Measurements from ENCODE around the gene CZIB. TPM values are rescaled to one million over a fixed set of nuclear protein-coding genes. Genes with fewer than 3 reads are reported as not detected.

Gene CZIB
- total and polyA plus RNA-seq, 2 of the 13 experiments (the other 11 are each of a cell fraction or from before 2014, with no cell fraction given), result 49.2 to 67.0 TPM

- TF ChIP-seq NFYB (CRISPR knock-in tag; IDR thresholded peaks at IDR 0.05) (peak; percentile 36; the same call in 1 of the 2 replicates), HOXA7 (CRISPR knock-in tag; IDR thresholded peaks at IDR 0.05) (no peak), ZMAT3 (CRISPR knock-in tag; conservative IDR thresholded peaks at IDR 0.05) (no peak), ZMYM3 (CRISPR knock-in tag; IDR thresholded peaks at IDR 0.05) (peak; percentile 67; the same call in 1 of the 2 replicates), KMT2A (CRISPR knock-in tag; IDR thresholded peaks at IDR 0.05) (peak; percentile 69; the same call in 1 of the 2 replicates), ARNT (IDR thresholded peaks at IDR 0.05) (no peak), ZKSCAN8 (CRISPR knock-in tag; IDR thresholded peaks at IDR 0.05; ENCODE audit: borderline replicate concordance) (peak; percentile 33; the same call in 1 of the 2 replicates), HOXA5 (CRISPR knock-in tag; IDR thresholded peaks at IDR 0.05) (peak; percentile 97), RARA (CRISPR knock-in tag; IDR thresholded peaks at IDR 0.05) (no peak; the same call in 1 of the 2 replicates), ZC3H4 (CRISPR knock-in tag; IDR thresholded peaks at IDR 0.05; ENCODE audit: borderline replicate concordance) (peak; percentile 80), CBX2 (IDR thresholded peaks at IDR 0.05; ENCODE audit: low read depth, low read length) (no peak), CBX2 (CRISPR knock-in tag; IDR thresholded peaks at IDR 0.05; ENCODE audit: low read depth) (0 out of 2 replicates have a peak, but pooled peaks have one; percentile 31), PAF1 (CRISPR knock-in tag; IDR thresholded peaks at IDR 0.05) (no peak), SMAD1 (CRISPR knock-in tag; IDR thresholded peaks at IDR 0.05; ENCODE audit: borderline replicate concordance, low read depth) (peak; percentile 72; the same call in 1 of the 2 replicates), ZNF430 (CRISPR knock-in tag; IDR thresholded peaks at IDR 0.05) (peak; percentile 93), ZNF510 (CRISPR knock-in tag; IDR thresholded peaks at IDR 0.05; ENCODE audit: low read depth) (peak; percentile 76; the same call in 1 of the 2 replicates), ZNF547 (CRISPR knock-in tag; IDR thresholded peaks at IDR 0.05) (peak; percentile 71), GTF2F1 (IDR thresholded peaks at IDR 0.05; ENCODE audit: low read length) (no peak), SOX6 (IDR thresholded peaks at IDR 0.05) (no peak), SOX6 (CRISPR knock-in tag; IDR thresholded peaks at IDR 0.05) (peak; percentile 78), ZNF17 (CRISPR knock-in tag; IDR thresholded peaks at IDR 0.05) (no peak), KLF15 (CRISPR knock-in tag; IDR thresholded peaks at IDR 0.05; ENCODE audit: borderline replicate concordance) (no peak), ZNF550 (CRISPR knock-in tag; IDR thresholded peaks at IDR 0.05; ENCODE audit: borderline replicate concordance) (peak; percentile 88; the same call in 1 of the 2 replicates), JUNB (CRISPR knock-in tag; IDR thresholded peaks at IDR 0.05; ENCODE audit: borderline replicate concordance) (no peak)
- TF ChIP-seq, protein P1, sequence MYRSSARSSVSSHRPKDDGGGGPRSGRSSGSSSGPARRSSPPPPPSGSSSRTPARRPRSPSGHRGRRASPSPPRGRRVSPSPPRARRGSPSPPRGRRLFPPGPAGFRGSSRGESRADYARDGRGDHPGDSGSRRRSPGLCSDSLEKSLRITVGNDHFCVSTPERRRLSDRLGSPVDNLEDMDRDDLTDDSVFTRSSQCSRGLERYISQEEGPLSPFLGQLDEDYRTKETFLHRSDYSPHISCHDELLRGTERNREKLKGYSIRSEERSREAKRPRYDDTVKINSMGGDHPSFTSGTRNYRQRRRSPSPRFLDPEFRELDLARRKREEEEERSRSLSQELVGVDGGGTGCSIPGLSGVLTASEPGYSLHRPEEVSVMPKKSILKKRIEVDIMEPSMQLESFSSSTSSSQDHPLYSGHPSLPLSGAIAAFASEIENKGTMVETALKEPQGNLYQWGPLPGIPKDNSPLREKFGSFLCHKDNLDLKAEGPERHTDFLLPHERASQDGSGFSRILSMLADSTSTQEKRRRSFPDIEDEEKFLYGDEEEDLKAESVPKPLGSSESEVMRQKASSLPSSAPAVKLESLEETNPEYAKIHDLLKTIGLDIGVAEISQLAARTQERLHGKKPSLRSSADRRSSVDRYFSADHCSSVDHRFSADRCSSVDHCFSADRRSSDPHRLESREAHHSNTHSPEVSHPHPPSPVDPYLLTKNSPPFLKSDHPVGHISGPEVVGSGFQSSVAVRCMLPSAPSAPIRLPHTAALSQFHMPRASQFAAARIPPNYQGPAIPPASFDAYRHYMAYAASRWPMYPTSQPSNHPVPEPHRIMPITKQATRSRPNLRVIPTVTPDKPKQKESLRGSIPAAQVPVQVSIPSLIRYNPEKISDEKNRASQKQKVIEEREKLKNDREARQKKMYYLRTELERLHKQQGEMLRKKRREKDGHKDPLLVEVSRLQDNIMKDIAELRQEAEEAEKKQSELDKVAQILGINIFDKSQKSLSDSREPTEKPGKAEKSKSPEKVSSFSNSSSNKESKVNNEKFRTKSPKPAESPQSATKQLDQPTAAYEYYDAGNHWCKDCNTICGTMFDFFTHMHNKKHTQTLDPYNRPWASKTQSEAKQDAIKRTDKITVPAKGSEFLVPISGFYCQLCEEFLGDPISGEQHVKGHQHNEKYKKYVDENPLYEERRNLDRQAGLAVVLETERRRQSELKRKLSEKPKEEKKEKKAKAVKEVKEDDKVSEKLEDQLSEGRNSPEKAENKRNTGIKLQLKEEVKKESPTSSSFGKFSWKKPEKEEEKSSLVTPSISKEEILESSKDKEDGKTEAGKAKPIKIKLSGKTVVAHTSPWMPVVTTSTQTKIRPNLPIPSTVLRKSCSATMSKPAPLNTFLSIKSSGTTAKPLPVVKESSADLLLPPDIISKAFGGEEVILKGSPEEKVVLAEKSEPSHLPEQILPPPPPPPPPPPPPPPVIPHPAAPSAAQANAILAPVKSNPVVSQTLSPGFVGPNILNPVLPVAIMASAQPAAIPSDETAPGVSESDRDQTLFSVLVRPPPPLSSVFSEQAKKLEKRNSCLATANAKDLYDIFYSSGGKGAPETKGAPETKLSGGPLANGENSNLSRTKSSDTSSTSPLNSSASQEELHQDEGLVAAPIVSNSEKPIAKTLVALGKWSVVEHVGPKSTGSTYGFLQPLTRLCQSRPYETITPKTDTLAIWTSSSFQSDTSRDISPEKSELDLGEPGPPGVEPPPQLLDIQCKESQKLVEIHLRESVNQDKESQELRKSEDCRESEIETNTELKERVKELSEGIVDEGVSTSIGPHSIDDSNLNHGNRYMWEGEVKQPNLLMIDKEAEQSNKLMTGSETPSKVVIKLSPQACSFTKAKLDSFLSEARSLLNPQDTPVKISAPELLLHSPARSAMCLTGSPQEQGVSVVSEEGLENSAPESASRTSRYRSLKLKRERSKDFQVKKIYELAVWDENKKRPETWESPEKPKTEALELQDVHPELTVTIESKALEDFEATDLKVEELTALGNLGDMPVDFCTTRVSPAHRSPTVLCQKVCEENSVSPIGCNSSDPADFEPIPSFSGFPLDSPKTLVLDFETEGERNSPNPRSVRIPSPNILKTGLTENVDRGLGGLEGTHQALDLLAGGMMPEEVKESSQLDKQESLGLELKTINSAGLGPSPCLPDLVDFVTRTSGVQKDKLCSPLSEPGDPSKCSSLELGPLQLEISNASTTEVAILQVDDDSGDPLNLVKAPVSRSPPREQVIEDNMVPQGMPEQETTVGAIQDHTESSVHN (CRISPR knock-in tag; IDR thresholded peaks at IDR 0.05), result peak; percentile 92; the same call in 1 of the 2 replicates
Measured at GRCh38 chr1:53220171-53220961, at the start of gene CZIB (continued).

Data from HepG2 (cell line).